Uterus (tissue), 2 donors: ENCODE results near the gene CLIP2.

Experiments used
- CTCF ChIP-seq, 4 experiments: fragments of 200-600 bp in 2 of 4; fragments of 450-650 bp in 2 of 4; sonication (generic) in 2 of 4; IDR thresholded peaks; one replicate each; pipeline ENCODE4 v1.5.1; 2016 to 2019; ENCODE audit warnings: antibody characterized with exemption in 4 of 4, mild to moderate bottlenecking in 2 of 4, moderate library complexity in 1 of 4
- POLR2A ChIP-seq, 2 donors: fragments of 450-650 bp; IDR thresholded peaks; one replicate each; pipeline ENCODE4 v1.6.1; 2016; ENCODE audit warnings: antibody characterized with exemption in 2 of 2, mild to moderate bottlenecking in 1 of 2, moderate library complexity in 1 of 2

GRCh38 chr7:74372511-74373111 lies 83.4 kb downstream of the CLIP2 start:
- TF ChIP-seq CTCF (IDR thresholded peaks at IDR 0.05): no peak
- TF ChIP-seq POLR2A (IDR thresholded peaks at IDR 0.05): no peak
